Measurements from ENCODE around the gene MECP2. TPM values are rescaled to one million over a fixed set of nuclear protein-coding genes. Genes with fewer than 3 reads are reported as not detected.

MECP2 gene
- total RNA-seq, 1 experiment from 2014 or later: 20.4 TPM

DNA sequence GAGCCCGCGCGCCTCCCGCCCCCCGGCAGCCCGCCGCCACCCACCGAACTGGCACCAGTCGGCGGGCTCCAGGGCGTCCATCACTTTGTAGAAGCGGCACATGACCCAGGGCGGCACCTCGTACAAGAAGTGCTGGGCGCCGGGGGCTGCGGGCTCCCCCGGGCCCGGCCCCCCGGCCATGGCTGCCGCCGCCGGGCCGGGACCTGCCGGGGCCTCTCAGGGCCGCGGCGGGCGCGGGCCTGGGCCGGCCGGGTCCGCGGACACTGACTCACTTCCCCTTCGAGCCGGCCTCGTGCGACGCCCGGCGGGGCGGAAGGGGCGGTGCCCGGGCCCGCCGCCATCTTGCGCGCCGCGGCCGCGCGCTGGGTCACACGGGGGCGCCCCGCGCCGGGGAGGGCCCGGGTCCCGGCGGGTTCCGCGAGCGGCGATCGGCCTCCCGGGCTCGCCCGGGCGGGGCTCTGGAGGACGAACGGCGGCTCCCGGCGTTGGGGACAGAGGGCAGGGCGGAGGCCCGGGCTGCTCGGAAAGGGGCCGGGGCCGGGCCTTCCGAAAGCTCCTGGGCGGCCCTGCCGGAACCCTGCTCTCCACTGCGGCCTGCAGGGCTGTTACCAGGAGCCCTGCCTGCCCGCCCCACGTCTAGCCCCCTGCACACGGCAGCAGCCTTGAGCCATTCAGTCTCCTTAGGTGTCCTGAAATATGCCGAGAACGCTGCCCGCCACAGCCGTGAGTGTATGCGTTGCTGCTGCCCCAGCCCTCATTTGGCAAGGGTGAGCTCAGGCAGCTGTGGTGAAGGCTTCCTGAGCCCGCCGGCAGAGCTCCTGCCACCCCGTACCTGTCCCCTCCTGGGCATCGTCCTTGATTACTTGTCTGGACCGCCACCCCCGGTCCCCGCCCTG, 77.6 kb downstream of the MECP2 start, which contains the start of gene IRAK1:
TSS of gene IRAK1 (minus strand) at position 270 of the 896 bp plus-strand sequence. CDS start at position 180, 90 bp downstream.
- H3K27ac ChIP-seq (ENCODE audit: low read length): peak within 1 kb of the TSS; percentile 74
- no peaks in the 10 kb centered on the region for H4K20me1 ChIP-seq (ENCODE audit: insufficient read depth, low read depth, low read length)
- H2AFZ ChIP-seq (ENCODE audit: low read length): no peak within 1 kb of the TSS
- no peaks in the 10 kb centered on the region for H3K27me3 ChIP-seq (ENCODE audit: low read length)
- H3K79me2 ChIP-seq (ENCODE audit: low read length): peaks cover 20% of the 10 kb centered on the region
- H3K9ac ChIP-seq (ENCODE audit: low read length): peak within 1 kb of the TSS; percentile 88
- H3K4me2 ChIP-seq (ENCODE audit: low read depth, low read length, poor library complexity, severe bottlenecking): peak within 1 kb of the TSS; percentile 73
- no peaks in the 10 kb centered on the region for H3K9me2 ChIP-seq (replicated peaks; ENCODE audit: insufficient read depth, low read length)
- H3K36me3 ChIP-seq (ENCODE audit: insufficient read depth, low read length): no peaks in the 10 kb centered on the region
- peaks cover 33% of the 10 kb centered on the region for H3K4me1 ChIP-seq (ENCODE audit: low read length)
- peak within 1 kb of the TSS; percentile 72 for H3K4me3 ChIP-seq (ENCODE audit: low read length)
- no peaks in the 10 kb centered on the region for H3K9me3 ChIP-seq (ENCODE audit: low read length)
- peak; percentile 82 for DNase-seq

DNA sequence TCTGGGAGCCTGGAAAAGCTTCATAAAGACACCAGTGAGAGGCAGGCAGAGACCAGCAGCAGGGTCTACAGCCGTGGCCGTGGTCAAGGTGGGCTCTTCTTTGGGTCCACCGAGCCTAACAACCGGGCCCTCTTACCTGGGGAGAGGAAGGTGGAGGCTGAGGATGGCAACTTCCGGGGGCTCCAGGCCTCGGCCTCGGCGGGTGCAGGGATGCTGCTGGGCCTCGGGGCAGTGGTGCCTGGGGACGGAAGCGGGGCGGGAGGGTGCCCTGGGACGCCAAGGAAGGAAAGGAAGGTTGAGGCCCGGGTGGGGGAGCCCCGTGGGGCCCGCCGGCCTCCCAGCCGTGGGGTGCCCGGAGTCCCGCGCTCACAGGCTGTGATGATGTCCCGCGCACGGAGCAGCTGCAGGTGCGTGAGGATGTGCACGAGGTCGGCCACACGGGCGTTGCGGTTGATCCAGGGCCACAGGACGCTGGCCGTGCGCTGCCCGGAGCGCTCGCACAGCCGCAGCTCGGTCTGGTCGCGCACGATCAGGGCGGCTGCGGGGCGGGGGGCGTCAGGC, 78.4 kb downstream of the MECP2 start:
- peak overlapping the region; percentile 68 for H3K4me3 ChIP-seq (ENCODE audit: low read length)
- H3K9me2 ChIP-seq (replicated peaks; ENCODE audit: insufficient read depth, low read length): no peaks in the 10 kb centered on the region
- H3K9me3 ChIP-seq (ENCODE audit: low read length): no peaks in the 10 kb centered on the region
- peak; percentile 68 for DNase-seq
- no peak overlapping the region for H2AFZ ChIP-seq (ENCODE audit: low read length)
- peak overlapping the region; percentile 69 for H3K27ac ChIP-seq (ENCODE audit: low read length)
- no peaks in the 10 kb centered on the region; the same call in 1 of the 2 replicates for H4K20me1 ChIP-seq (ENCODE audit: insufficient read depth, low read depth, low read length)
- peak overlapping the region; percentile 79 for H3K9ac ChIP-seq (ENCODE audit: low read length)
- no peaks in the 10 kb centered on the region for H3K27me3 ChIP-seq (ENCODE audit: low read length)
- H3K79me2 ChIP-seq (ENCODE audit: low read length): peaks cover 20% of the 10 kb centered on the region
- H3K4me2 ChIP-seq (ENCODE audit: low read depth, low read length, poor library complexity, severe bottlenecking): peak overlapping the region; percentile 60
- H3K36me3 ChIP-seq (ENCODE audit: insufficient read depth, low read length): no peaks in the 10 kb centered on the region
- H3K4me1 ChIP-seq (ENCODE audit: low read length): peaks cover 33% of the 10 kb centered on the region

DNA sequence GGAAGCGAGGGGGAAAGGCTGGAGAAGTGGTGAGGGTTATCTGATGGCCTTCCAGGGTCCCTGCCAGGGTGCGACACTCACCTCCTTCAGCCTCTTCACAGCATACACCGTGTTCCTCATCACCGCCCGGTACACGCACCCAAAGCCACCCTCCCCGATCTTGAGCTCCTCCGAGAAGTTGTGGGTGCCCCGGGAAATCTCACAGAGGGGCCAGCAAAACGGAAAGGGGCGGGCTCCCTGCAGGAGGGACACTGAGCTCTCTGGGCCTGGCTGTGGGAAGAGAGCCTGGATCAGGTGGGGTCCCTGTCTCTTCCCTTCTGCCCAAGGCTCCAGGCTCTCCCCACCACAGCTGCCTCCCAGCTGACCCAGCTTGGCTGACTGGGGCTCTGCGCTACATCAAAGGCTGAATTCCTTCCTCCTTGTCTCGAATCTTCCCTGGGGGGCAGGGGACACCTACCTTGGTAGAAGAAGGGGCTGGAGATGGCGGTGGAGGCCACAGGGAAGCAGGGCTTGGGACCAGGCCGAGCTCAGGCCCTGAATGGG, 78.9 kb downstream of the MECP2 start:
- Histone ChIP-seq H2AFZ (ENCODE audit: low read length) (no peak overlapping the region), H3K4me3 (ENCODE audit: low read length) (peak overlapping the region; percentile 68), H3K9me2 (replicated peaks; ENCODE audit: insufficient read depth, low read length) (no peaks in the 10 kb centered on the region), H3K36me3 (ENCODE audit: insufficient read depth, low read length) (no peaks in the 10 kb centered on the region), H3K79me2 (ENCODE audit: low read length) (peaks cover 20% of the 10 kb centered on the region), H3K27me3 (ENCODE audit: low read length) (no peaks in the 10 kb centered on the region), H3K9me3 (ENCODE audit: low read length) (no peaks in the 10 kb centered on the region), H3K4me2 (ENCODE audit: low read depth, low read length, poor library complexity, severe bottlenecking) (peak overlapping the region; percentile 60), H4K20me1 (ENCODE audit: insufficient read depth, low read depth, low read length) (no peaks in the 10 kb centered on the region; the same call in 1 of the 2 replicates), H3K4me1 (ENCODE audit: low read length) (peaks cover 33% of the 10 kb centered on the region), H3K9ac (ENCODE audit: low read length) (peak overlapping the region; percentile 79), H3K27ac (ENCODE audit: low read length) (peak overlapping the region; percentile 69)
- DNase-seq: no peak

DNA sequence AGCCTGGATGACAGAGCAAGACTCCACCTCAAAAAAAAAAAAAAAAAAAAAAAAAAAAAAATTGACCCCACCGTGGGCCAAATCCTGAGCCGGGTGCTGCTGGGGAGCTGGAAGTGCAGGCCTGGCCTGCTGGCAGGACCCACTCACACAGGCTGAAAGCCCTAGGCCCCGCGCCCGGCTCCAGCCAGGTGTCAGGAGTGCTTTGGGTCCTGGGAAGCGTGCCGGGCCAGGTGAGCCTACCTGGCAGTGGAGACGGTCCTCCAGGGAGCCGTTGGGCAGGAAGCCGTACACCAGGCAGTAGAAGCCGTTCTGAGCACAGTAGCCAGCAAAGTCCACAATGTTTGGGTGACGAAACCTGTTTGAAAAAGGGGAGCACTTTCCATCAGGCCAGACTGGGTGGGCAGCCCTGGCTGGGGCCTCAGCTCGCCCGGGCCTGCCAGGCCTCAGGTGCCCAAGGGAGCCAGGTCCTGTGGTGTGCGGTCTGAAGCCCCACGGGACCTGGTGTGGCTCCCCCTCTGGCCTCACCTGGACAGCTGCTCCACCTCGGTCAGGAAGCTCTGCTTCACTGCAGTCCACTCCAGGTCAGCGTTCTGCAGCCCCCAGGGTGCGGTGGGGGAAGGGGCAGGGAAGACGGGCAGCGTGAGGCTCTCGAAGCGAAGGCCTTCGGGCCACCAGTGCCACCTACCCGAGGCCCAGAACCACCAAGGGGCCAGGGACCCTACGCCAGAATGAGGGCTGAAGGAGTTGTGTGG, 79.6 kb downstream of the MECP2 start:
- Histone ChIP-seq H3K27me3 (ENCODE audit: low read length) (no peaks in the 10 kb centered on the region), H3K27ac (ENCODE audit: low read length) (peak overlapping the region; percentile 69), H3K9ac (ENCODE audit: low read length) (peak overlapping the region; percentile 79), H3K79me2 (ENCODE audit: low read length) (peaks cover 20% of the 10 kb centered on the region), H3K9me3 (ENCODE audit: low read length) (no peaks in the 10 kb centered on the region), H2AFZ (ENCODE audit: low read length) (no peak overlapping the region), H4K20me1 (ENCODE audit: insufficient read depth, low read depth, low read length) (peaks cover 5% of the 10 kb centered on the region; the same call in 1 of the 2 replicates), H3K9me2 (replicated peaks; ENCODE audit: insufficient read depth, low read length) (no peaks in the 10 kb centered on the region), H3K36me3 (ENCODE audit: insufficient read depth, low read length) (no peaks in the 10 kb centered on the region), H3K4me2 (ENCODE audit: low read depth, low read length, poor library complexity, severe bottlenecking) (peak overlapping the region; percentile 60), H3K4me1 (ENCODE audit: low read length) (peaks cover 31% of the 10 kb centered on the region), H3K4me3 (ENCODE audit: low read length) (peak overlapping the region; percentile 68)
- DNase-seq: no peak

DNA sequence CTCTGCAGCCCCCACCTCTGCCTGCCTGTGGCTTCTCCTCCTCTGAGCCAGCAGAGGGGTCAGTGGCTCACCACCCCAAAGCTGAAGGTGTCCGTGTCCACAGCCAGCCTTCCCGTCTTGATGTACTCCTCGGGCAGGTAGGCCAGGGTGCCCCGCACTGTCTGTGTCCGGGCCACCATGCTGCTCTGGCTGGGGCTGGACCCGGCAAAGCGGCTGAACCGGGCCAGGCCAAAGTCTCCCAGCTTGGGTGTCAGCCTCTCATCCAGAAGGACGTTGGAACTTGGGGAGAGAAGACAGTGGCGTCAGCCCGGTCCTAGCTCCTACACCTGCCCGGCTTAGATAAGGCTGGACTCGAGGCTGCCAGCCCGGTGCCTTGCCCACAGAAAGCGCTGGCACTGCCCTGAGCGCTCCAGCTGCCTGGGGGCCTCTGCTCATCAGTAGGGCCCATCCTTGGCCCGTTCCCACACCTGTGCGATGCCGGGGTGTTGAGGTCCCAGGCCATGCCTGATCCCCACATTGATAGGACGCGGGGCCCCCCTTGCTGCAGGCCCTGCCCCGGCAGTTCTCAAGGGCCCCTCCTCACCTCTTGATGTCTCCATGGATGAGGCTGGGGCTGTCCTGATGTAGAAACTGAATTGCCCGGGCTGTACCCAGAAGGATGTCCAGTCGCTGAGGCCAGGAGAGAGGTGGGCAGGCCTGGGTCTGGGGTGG, 81.0 kb downstream of the MECP2 start:
- no peak for DNase-seq
- peaks cover 17% of the 10 kb centered on the region for H3K4me1 ChIP-seq (ENCODE audit: low read length)
- peaks cover 20% of the 10 kb centered on the region for H3K79me2 ChIP-seq (ENCODE audit: low read length)
- H3K4me3 ChIP-seq (ENCODE audit: low read length): no peak overlapping the region
- no peak overlapping the region for H2AFZ ChIP-seq (ENCODE audit: low read length)
- peaks cover 3% of the 10 kb centered on the region; the same call in 1 of the 2 replicates for H3K36me3 ChIP-seq (ENCODE audit: insufficient read depth, low read length)
- H3K27me3 ChIP-seq (ENCODE audit: low read length): no peaks in the 10 kb centered on the region
- H3K4me2 ChIP-seq (ENCODE audit: low read depth, low read length, poor library complexity, severe bottlenecking): no peak overlapping the region
- peaks cover 5% of the 10 kb centered on the region; the same call in 1 of the 2 replicates for H4K20me1 ChIP-seq (ENCODE audit: insufficient read depth, low read depth, low read length)
- H3K9me2 ChIP-seq (replicated peaks; ENCODE audit: insufficient read depth, low read length): no peaks in the 10 kb centered on the region
- no peak overlapping the region for H3K27ac ChIP-seq (ENCODE audit: low read length)
- no peaks in the 10 kb centered on the region for H3K9me3 ChIP-seq (ENCODE audit: low read length)
- no peak overlapping the region for H3K9ac ChIP-seq (ENCODE audit: low read length)

DNA sequence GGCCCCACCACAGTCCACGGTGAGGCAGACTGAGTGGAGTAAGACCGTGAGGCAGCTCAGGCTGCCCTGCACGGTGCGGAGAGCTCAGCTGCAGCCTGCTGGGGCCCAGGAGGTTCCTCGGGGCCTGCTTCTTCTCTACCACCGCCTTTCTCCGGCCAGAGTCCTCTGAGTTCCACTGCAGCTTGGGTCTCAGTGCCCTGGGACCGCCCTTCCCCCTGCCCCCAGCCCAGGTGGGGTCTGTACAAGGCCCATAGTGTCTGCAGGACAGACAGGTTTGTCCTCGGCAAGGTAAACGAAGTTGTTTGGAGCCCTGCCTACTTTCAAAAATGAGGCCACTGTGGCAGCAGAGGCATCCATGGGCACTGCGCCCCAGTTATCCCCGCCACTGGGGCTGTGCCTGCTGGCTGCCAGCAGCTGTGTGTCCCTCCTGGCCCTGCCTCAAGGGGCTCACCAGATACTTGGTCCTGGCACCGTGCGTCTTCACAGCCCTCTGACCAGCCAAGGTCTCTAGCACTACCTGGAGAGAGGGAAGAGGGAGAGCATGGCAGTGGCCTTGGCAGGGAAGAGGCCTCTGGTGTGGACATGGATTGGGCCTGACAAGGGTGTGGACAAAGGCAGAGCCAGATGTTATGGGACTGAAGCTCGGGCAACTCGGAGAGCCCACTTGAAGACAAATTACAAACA, 81.8 kb downstream of the MECP2 start:
- Histone ChIP-seq H3K4me3 (ENCODE audit: low read length) (no peak overlapping the region), H3K9me2 (replicated peaks; ENCODE audit: insufficient read depth, low read length) (no peaks in the 10 kb centered on the region), H3K79me2 (ENCODE audit: low read length) (peaks cover 20% of the 10 kb centered on the region), H3K4me2 (ENCODE audit: low read depth, low read length, poor library complexity, severe bottlenecking) (no peak overlapping the region), H3K27me3 (ENCODE audit: low read length) (no peaks in the 10 kb centered on the region), H4K20me1 (ENCODE audit: insufficient read depth, low read depth, low read length) (peaks cover 5% of the 10 kb centered on the region; the same call in 1 of the 2 replicates), H3K9me3 (ENCODE audit: low read length) (no peaks in the 10 kb centered on the region), H3K9ac (ENCODE audit: low read length) (no peak overlapping the region), H3K4me1 (ENCODE audit: low read length) (peaks cover 9% of the 10 kb centered on the region), H2AFZ (ENCODE audit: low read length) (no peak overlapping the region), H3K27ac (ENCODE audit: low read length) (no peak overlapping the region), H3K36me3 (ENCODE audit: insufficient read depth, low read length) (peaks cover 3% of the 10 kb centered on the region; the same call in 1 of the 2 replicates)
- no peak for DNase-seq
